ENCODE measurements around the gene ALOX5. TPM values are rescaled to one million over a fixed set of nuclear protein-coding genes. Genes with fewer than 3 reads are reported as not detected.

ALOX5 gene
- total and polyA plus RNA-seq, 10 of the 15 experiments (the other 5 are each of a cell fraction or from before 2014, with no cell fraction given): 0.43 to 102 (median 34.2) TPM

- TF ChIP-seq GATAD2B (conservative IDR thresholded peaks at IDR 0.05; ENCODE audit: low read depth) (0 out of 2 replicates have a peak, but pooled peaks have one; percentile 23), CHD2 (IDR thresholded peaks at IDR 0.05; ENCODE audit: borderline replicate concordance, low read depth, low read length) (0 out of 2 replicates have a peak, but pooled peaks have one; percentile 21), ETV6 (conservative IDR thresholded peaks at IDR 0.05 in 1 of 2, IDR thresholded peaks at IDR 0.05 in 1 of 2; ENCODE audit: borderline replicate concordance in 1 of 2, low read depth in 1 of 2) (peak in 1 of 2 experiments; percentile 90; a peak in 2 of 4 replicates), GABPA (IDR thresholded peaks at IDR 0.05; ENCODE audit: low read depth) (0 out of 2 replicates have a peak, but pooled peaks have one; percentile 40), RUNX3 (IDR thresholded peaks at IDR 0.05; ENCODE audit: low read length) (peak; percentile 87), POU2F2 (IDR thresholded peaks at IDR 0.05; ENCODE audit: borderline replicate concordance, low read depth, low read length) (peak; percentile 92), NR2C1 (IDR thresholded peaks at IDR 0.05) (peak; percentile 42; the same call in 1 of the 2 replicates), MEF2B (IDR thresholded peaks at IDR 0.05; ENCODE audit: partially characterized antibody, poor library complexity, severe bottlenecking) (peak; percentile 29), E4F1 (IDR thresholded peaks at IDR 0.05; ENCODE audit: borderline replicate concordance, partially characterized antibody) (no peak), CREM (IDR thresholded peaks at IDR 0.05; ENCODE audit: low read depth) (peak; percentile 93), TCF12 (IDR thresholded peaks at IDR 0.05; ENCODE audit: low read depth, low read length) (peak; percentile 71), ZBTB40 (IDR thresholded peaks at IDR 0.05; ENCODE audit: borderline replicate concordance) (no peak), NFYB (IDR thresholded peaks at IDR 0.05; ENCODE audit: insufficient read depth, low read depth, low read length) (no peak), DPF2 (IDR thresholded peaks at IDR 0.05) (peak; percentile 53; the same call in 1 of the 2 replicates), ZNF592 (IDR thresholded peaks at IDR 0.05) (no peak), SREBF2 (IDR thresholded peaks at IDR 0.05; ENCODE audit: low read length) (no peak), RBBP5 (conservative IDR thresholded peaks at IDR 0.05) (no peak), RAD21 (IDR thresholded peaks at IDR 0.05; ENCODE audit: insufficient read depth, low read depth, low read length) (peak; percentile 25; the same call in 1 of the 2 replicates)
Measured at GRCh38 chr10:45461034-45461433, 87.0 kb downstream of the ALOX5 start (continued).
